Measurements from ENCODE around the gene EEF1A2.

Gene EEF1A2

DNA sequence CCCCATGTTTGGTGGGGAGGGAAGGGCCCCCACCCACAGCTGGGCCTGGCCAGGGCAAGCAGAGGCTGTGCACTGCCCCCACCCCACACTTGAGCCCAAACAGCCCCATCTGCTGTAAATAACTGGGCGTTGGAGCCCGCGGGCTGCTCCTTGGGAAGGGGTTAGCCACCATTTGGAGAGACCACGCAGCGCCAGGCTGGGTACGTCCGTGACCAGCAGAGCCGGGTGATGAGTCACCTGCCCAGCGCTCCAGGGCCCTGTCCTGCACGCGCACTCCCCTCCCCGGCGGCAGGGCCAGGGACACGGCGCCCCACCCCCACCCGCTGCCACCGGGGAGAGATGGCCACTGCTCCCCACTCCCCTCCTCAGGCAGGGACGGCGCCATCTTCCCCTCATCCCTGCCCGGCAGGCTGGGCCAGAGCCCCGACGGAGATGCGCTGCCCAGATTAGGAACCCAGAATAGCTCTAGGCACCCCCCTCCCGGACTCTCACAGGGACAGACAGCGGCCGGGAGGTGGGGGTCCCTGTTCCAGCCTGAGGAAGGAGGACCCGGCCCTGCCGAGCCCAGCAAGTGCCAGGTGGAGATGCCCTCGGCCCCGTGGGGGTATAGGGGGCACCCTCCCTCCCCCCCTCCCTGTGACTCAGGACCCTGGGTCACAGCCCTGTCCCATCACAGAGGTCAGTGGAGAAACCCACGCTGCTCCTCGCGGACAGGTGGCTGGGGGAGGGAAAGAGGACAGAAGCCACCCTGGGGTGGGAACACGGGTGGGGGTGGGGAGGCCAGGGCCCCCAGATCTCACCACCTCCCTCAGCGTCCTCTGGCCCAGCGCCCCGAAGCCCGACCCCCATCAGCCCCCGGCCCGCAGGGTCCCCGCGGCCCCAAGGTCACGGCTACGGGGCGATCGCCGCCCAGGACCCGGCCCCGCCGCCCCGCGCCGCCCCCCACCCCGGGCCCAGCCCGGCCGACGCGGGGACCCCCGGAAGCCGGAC, 642 bp downstream of the EEF1A2 start:
- DNase-seq: no peak

DNA sequence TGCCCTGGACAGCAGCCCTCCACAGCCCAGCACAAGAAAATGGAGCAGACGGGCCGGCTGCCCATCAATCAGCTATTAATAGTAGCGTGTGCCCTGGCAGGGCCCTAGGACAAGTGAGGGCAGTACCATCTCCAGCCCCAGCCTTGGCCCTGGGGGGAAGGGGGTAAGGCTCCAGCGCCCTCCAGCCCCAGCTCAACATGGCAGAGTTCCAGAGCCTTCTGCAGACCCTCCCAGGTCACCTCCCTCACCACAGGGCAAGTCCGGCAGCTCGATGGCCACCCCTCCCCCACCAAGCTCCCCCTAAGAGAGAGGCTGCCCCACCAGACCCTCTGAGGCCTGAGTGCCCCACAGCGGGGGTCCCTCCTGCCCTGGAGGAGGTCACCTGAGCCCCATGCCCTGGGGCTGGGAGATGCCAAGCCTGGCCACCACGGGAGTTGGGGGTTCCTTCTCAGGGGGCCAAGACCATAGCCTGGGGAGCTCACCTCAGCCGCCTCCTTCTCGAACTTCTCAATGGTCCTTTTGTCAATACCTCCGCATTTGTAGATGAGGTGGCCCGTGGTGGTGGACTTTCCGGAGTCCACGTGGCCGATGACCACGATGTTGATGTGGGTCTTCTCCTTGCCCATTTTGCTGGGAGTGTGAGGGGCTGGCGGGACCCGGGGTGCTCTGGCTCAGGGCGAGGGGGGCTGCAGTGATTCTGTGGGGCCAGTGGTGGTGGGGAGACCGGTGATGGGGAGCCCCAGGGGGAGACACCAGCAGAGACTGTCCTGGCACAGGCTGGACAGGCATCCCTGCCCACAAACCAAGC, 1.5 kb downstream of the EEF1A2 start:
- DNase-seq: no peak

DNA sequence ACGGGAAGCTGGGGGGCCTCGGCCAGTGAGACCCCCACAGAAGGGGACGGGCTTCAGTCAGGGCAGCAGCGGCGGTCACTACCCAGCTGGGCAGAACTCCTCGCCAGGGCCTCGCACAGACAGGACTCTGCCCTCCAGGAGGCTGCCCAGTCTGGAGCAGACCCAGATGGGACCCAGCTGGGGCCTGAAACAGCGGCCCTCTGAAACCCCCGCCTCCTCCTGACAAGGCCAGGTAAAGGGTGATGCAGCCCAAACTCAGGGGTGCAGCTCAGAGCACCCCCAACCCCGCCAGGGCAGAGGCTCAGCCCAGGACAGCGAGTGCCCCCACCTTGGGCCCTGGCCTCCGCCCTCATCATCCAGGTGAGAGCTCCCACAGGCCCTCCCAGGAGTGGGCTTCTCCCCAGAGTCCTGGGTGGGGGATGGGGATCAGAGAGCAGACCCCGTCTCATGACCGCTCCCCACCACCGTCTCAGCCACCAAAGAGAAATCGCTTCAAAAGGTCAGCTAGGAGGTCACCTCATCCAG, 2.2 kb downstream of the EEF1A2 start:
- DNase-seq: no peak

DNA sequence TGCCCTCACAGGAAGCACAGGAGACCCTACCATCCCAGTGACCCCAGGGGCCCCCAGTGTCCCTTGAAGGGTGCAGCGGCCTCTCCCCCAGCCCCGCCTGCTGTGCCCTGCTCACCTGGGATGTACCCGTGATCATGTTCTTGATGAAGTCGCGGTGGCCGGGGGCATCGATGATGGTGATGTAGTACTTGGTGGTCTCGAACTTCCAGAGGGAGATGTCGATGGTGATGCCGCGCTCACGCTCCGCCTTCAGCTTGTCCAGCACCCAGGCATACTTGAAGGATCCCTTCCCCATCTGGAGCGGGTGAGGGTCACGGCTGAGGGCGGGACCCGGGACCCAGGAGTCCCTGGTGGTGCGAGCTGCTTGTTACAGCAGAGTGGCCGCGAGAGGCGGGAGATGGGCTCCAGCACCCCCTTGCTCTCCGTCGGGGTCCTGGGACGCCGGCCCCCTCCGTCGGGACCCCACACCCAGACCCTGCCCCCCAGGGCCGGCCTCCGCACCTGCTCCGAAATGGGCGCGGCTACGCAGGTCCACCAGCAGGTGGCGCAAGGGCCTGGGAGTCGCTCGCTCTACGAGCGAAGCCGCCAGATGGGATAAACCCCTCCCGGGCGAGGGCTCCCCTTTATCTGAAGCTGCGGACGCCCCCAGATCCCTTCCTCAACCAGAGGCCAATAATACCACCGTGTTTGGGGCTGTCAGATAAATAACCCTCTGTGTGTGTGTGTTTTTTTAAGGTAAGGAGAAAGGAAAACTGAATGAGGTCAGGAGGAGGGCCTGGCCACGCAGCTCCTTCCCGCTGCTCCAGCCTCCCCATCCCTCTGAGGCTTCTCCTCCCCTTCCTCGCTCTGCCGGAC, 2.9 kb downstream of the EEF1A2 start:
- peak; percentile 78 for DNase-seq

DNA sequence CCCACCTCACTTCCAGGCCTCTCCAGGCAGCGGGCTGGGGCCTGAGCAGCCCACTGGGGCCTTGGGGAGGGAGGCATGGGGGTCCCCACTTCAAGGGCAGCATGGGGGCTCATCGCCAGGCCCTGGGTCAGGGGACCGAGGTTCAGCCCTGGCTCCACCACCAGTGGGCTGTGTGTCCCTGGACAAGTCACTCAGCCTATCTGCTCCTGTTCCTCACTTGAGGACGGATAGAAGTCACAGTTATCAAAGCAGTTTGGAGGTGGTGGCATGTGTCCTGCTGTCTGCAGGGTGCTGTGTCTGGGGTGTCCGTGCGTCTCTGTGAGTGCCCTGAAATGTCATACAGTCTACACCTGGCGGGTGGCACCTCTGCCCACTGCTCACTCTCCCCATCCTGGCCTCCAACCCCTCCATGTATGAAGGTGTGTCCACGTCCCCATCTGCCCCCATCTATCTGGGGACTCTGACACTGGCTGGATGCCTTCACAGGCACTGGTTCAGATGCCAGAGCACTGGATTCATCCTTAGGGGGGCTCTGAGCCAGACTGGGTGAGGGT, 3.6 kb downstream of the EEF1A2 start:
- DNase-seq: no peak

DNA sequence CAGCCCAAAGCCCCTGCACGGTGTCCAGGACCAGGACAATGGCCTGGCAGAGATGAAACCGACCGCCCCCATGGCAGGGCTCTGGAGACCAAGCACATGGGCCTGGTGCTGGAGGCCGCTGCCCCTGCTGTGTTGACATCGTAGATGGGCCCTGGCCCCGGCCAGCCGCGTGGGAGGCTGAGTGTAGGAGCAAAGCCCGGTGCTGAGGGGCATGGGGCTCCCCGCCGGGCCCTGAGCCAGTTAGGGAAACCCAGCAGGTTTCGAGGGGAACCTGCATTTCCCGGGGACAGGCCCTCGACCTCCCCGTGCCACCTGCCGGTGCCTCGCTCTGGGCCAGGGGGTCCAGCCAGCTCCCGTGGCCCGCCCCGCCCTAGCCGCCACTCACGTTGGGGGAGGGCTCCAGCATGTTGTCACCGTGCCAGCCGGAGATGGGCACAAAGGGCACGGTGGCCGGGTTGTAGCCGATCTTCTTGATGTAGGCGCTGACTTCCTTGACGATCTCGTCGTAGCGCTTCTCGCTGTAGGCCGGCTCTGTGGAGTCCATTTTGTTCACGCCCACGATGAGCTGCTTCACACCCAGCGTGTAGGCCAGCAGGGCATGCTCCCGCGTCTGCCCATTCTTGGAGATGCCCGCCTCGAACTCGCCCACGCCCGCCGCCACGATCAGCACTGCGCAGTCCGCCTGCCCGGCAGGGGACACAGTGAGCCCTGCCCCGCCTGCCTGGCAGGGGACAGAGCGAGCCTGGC, 4.3 kb downstream of the EEF1A2 start:
- DNase-seq: no peak

DNA sequence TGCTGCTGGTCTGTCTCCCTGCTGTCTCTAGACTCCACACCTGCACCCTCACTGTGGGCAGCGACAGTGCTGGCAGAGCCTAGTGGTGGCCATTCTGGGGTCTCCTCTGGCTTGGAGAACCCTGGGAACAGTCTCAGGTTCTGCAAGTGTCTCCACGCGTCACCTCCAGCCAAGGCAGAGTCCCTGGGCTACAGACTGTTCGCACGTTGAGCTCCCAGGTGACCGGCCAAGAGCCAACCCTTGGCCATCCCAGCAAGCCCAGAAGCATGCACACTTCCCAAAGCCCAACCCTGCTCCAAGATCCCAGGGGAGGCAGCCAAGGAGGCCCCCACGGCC, 4.8 kb downstream of the EEF1A2 start:
- DNase-seq: no peak

DNA sequence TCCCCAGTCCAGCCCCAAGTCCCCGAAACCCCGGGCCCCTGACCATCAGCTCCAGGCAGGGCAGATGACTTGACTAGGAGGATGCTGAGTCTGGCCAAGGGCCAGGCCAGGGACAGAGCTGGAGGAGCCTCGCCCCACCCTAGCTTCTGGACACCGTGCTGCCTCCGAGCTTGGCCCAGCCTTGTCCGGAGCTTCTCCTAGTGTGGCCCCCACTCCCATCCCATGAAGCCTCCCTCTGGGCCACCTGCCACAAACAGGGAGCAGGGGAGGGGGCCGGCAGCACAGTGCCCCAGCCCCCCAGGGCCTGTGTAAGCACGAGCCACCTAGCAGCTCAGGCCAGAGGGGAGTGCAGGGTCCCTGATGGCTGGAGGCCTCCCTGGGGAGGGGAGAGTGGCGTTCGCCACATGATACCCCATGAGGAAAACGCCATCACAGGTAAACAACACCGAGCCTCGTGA, 5.3 kb downstream of the EEF1A2 start:
- no peak for DNase-seq

DNA sequence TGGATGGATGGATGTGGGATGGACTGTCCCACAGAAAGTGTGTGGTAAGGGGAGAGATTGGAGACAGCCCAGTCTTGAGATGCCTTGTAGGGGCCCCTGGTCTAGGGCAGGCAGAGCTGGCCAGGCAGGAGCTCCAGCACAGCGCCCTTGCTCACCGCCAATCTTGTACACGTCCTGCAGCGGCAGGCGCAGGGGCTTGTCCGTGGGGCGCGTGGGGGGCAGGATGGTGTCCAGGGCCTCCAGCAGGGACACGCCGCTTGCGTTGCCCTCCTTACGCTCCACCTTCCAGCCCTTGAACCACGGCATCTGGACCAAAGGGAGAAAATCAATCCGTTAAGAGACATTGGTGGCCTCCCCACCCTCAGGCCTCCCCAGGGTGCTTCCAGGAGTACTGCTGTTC, 5.9 kb downstream of the EEF1A2 start:
- no peak for DNase-seq

DNA sequence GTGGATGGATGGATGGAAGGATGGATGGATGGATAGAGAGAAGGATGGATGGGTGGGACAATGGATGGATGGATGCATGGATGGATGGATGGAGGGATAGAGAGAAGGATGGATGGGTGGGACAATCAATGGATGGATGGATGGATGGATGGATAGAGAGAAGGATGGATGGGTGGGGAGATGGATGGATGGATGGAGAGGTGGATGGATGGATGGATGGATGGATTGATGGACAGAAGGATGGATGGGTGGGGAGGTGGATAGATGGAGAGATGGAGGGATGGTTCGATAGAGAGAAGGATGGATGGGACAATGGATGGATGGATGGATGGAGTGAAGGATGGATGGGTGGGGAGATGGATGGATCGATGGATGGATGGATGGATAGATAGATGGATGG, 6.4 kb downstream of the EEF1A2 start:
- DNase-seq: no peak

DNA sequence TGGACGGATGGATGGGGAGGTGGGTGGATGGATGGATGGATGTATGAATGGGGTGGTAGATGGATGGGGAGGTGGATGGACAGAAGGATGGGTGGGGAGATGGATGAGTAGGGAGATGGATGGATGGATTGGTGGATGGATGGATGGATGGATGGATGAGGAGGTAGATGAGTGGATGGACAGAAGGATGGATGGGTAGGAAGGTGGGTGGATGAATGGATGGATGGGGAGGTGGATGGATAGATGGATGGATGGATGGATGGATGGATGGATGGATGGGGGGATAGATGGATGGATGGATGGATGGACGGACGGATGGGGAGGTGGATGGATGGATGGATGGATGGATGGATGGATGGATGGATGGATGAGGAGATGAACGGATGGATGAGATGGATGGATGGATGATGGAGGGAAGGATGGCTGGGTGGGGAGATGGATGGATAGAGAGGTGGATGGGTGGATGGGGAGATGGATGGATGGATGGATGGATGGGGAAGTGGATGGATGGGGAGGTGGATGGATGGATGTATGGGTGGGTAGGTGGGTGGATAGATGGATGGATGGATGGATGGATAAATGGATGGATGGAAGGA, 7.2 kb downstream of the EEF1A2 start:
- DNase-seq: no peak

DNA sequence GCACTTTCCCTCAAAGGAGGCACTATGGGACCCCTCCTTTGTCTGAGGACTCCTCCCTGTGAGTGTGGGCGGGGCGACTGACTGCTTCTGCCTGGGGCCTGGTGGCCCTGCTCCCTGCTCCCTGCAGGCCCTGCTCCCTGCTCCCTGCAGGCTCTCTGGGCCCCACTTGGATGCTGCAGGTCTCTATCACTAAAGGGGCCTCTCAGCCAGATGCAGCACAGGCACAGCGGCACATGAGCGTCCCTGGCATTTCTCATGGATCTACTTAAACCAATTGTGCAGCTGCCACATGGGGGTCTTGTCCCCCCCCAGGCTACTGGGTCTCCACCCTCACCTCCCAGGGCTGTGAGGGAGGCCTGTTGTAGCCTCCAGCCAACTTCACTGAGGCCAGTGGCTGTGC, 7.8 kb downstream of the EEF1A2 start:
- DNase-seq: no peak

DNA sequence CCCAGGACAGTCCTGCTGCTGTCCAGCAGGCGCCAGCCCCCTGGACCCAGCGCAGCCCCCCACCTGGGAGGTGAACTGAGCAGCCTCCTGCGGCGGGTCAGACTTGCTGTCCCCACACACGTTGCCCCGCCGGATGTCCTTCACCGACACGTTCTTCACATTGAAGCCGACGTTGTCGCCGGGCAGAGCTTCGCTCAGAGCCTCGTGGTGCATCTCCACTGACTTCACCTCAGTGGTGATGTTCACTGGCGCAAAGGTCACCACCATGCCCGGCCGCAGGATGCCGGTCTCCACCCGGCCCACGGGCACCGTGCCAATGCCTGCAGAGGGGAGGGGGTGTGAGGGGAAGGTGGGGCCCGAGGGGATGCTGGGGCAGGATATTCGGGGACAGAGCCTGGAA, 8.5 kb downstream of the EEF1A2 start:
- no peak for DNase-seq

DNA sequence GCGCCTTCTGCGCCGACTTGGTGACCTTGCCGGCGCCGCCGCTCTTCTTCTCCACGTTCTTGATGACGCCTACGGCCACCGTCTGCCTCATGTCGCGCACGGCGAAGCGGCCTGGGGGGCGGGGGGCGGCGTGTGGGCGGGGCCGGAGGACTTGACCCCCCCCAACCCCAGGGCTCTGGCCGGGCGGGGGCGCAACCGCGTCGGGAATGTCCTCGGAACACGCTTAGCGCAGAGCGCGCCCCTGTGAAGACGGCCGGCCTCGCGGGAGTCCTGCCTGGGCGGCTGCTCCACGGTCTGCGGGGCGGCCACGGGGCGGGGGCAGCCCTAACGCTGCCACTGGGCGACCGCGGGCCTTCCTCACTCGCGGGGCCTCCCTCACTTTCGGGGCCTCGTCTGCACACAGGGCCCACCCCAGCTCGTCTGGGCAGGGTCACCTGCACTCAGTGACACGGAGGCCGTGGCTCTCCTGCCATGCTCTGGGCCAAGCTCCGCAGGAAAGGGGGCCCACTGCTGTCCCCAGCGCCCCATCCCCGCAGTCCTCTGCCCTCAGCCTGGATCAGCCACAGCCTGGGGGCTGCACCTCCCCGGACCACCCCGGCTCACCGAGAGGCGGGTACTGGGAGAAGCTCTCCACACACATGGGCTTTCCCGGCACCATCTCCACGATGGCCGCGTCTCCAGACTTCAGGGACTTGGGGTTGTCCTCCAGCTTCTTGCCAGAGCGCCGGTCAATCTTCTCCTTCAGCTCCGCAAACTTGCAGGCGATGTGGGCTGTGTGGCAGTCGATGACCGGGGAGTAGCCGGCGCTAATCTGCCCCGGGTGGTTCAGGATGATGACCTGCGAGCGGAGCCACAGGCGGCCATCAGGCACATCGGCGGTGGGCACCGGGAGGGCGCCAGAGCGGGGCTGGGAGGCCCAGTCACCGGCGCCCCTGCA, 10.3 kb downstream of the EEF1A2 start:
- DNase-seq: no peak

DNA sequence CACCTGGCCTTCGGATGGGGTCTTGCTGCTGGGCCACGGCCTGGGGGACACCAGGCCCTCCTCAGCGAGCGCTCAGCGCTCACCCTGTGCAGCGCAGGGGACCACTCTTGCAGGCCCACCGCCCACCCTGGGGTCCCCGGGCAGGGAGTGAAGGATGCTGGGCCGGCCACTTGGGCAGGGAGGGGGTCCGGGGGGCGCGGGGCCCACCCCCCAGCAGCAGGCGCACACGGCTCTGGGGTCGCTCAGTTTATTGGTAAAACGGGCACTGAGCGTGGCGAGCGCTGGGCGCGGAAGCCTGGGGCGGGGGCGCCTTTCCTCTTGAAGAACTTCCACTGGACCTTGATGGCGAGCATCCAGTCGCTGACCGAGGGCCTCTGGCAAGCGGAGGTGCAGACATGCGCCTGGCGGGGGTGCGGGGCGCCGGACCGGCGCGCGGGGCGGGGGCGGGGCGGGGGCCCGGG, 11.1 kb downstream of the EEF1A2 start:
- DNase-seq: no peak

DNA sequence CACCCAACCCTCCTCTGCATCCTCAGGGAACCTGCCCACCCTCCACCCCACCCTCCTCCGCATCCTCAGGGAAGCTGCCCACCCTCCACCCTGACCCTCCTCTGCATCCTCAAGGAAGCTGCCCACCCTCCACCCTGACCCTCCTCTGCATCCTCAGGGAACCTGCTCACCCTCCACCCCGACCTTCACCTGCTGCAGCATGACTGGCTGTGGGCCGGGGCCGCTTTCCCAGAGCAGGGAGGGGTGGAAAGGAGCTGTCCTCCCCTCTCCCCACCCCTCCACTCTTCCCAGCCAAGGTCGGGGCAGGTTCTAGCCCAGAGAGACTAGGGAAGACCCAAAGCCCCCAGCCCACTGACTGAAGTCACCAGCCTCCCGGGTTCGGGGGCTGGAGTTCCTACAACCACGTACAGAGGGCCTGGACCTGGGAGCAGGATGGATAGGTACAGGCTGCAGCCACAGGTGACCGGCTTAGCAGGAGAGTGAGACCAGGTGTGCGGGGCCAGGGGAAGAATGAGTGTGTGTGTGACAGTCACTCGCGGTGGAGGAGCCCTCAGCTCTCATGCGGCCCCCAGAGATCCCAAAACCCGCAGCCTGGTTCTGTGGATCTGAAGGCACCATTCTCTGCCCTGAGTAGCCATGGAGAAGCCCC, 11.6 kb downstream of the EEF1A2 start:
- DNase-seq: no peak

DNA sequence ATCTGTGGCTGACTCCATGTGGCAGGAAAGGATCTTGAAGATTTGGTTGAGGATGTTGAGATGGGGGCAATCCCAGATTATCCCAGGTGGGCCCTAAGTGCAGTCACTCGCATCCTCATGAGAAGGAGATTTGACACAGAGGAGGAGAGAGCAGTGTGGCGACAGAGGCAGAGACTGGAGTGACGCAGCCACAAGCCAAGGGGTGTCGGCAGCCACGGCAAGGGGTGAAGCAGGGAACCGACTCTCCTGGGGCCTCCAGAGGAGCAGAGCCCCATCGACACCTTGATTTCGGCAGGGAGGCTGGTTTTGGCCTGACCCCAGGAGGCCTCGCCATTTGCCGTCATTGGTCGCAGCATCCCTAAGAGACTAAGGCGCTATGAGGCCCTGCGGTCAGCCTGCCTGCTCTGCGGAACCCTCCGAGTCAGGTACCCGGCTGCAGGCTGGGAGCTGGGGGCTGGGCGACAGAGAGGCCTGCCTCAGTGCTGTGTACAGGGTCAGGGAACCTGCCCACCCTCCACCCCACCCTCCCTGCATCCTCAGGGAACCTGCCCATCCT, 12.5 kb downstream of the EEF1A2 start:
- DNase-seq: no peak

DNA sequence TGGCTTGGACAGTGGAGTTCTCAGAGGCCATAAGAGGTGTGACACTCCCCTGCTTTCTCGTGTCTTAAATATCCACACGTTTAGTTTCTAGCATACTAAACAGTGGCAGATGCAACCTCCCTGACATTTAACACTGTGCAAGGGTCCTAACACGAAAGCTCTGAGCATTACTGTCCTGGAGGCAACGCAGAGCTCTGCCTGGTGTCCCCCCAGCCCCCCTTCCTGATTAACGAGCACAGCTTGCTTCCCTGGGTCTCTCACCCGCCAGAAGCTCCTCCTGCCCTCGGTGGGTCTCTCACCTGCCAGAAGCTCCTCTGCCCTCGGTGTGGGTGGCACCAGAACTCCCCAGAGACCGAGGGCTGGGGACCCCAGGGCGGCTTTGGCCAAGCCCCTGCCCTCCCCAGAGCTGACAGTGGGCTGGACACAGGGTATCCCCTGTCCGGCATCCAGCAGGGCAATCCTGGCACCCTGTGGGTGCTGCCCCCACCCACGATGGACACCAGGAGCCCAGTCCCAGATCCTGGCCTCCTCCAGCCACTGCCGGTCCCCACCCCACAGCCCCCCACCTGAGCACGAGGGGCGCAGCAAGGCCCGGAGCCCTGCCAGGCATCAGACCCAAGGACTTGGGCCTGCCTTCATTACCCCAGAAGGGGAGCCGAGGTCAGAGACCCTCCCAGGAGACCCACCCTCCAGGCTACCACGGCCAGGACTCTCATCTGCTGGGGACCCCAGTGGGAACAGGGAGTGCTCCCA, 14.1 kb downstream of the EEF1A2 start:
- DNase-seq: no peak

Data from effector CD4-positive, alpha-beta T cell (primary cell).